H1 (cell line): ENCODE measurements around the gene CDC42EP4. TPM values are rescaled to one million over a fixed set of nuclear protein-coding genes. Genes with fewer than 3 reads are reported as not detected.

Experiments used
- CTBP2 ChIP-seq: IDR thresholded peaks from 2 replicates; pipeline ENCODE4 v1.7.0; 2011; ENCODE audit warnings: borderline replicate concordance, mild to moderate bottlenecking, moderate library complexity, mixed read lengths, low read length; ENCODE audit not compliant: insufficient read depth, insufficient read length
- polyA plus RNA-seq, 7 experiments: library from polyadenylated mRNA; depleted of rRNA in 3 of 7; stranded (reverse) in 5 of 7; unstranded in 2 of 7; fragments of >200 nt in 5 of 7; fragments of 200-250 nt in 2 of 7; gene quantifications; 1 replicate in 5 of 7; 2 replicates in 1 of 7; 4 replicates in 1 of 7; pipeline versions ENCODE4 v1.2.1 to v1.2.3, GENCODE V29; 2011 to 2013; ENCODE audit warnings: missing spikeins in 2 of 7, mixed read lengths in 2 of 7
- total RNA-seq: library from RNA; stranded (reverse); fragmentation: NEBNext Ultra II Directional; extraction: Animal tissue kit (Norgen Biotek cat#: 25700); gene quantifications from 2 replicates; pipeline ENCODE4 v1.2.1, GENCODE V29; 2021

CDC42EP4 gene
- total and polyA plus RNA-seq, 2 of the 8 experiments (the other 6 are each of a cell fraction or from before 2014, with no cell fraction given) = 8.8 to 12.6 TPM

GRCh38 chr17:73317513-73318426, 6.0 kb upstream of the CDC42EP4 start (continued):
- no peak for TF ChIP-seq CTBP2
